ENCODE measurements around the gene DGKK.

Gene DGKK

DNA sequence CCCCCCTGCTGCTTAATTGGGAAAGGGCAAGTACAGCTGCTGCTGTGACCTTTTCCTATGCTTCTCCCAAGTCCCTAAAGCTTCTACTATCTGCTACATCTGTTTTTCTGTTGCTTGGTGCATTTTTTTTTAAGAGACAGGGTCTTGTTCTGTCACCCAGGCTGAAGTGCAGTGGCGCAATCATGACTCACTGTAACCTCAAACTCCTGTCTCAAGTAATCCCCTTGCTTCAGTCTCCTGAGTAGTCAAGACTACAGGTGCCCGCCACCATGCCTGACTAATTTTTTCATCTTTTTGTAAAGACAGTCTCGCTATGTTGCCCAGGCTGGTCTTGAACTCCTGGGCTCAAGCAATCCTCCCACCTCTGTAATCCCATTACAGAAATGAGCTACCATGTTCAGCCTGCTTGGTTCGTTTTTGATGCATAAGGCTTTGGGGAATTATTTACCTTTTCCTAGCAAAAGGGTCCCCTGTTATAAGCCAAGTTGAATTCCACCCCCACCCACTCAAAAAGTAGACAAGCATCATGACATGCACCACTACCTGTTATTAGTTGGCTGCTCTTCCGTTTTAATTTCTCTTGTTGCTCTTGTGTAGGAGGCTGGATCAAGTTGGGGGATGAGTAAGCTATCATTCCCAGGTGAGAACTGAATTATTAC, 39.6 kb downstream of the DGKK start:
- H3K4me3 ChIP-seq (ENCODE audit: low read depth, low read length): no peak overlapping the region
- DNase-seq (ENCODE audit: low read depth): no peak
- TF ChIP-seq, protein P1, sequence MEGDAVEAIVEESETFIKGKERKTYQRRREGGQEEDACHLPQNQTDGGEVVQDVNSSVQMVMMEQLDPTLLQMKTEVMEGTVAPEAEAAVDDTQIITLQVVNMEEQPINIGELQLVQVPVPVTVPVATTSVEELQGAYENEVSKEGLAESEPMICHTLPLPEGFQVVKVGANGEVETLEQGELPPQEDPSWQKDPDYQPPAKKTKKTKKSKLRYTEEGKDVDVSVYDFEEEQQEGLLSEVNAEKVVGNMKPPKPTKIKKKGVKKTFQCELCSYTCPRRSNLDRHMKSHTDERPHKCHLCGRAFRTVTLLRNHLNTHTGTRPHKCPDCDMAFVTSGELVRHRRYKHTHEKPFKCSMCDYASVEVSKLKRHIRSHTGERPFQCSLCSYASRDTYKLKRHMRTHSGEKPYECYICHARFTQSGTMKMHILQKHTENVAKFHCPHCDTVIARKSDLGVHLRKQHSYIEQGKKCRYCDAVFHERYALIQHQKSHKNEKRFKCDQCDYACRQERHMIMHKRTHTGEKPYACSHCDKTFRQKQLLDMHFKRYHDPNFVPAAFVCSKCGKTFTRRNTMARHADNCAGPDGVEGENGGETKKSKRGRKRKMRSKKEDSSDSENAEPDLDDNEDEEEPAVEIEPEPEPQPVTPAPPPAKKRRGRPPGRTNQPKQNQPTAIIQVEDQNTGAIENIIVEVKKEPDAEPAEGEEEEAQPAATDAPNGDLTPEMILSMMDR (IDR thresholded peaks at IDR 0.05; ENCODE audit: low read depth, low read length, missing control alignments): no peak

DNA sequence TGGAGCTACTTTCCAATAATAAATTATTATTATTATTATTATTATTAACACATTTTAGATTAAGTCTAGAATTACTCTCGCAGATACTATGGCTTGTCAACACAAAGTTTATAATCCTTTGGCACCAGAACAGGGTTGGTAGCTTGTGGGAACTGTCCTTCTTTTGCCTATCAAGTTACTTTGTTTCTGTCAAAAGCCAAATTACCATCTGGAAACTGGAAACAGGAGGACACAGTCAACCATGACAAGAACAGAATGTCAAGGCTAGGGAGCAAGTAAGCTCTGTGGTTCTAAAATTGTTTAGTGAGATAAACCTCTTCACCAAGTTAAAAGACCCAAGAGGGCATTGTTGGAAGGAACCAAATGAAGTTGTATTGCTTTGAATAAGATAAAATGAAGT, 42.5 kb downstream of the DGKK start:
- no peak overlapping the region for H3K4me3 ChIP-seq (ENCODE audit: low read depth, low read length)
- TF ChIP-seq, protein P1 (IDR thresholded peaks at IDR 0.05; ENCODE audit: low read depth, low read length, missing control alignments): no peak
- DNase-seq (ENCODE audit: low read depth): no peak

DNA sequence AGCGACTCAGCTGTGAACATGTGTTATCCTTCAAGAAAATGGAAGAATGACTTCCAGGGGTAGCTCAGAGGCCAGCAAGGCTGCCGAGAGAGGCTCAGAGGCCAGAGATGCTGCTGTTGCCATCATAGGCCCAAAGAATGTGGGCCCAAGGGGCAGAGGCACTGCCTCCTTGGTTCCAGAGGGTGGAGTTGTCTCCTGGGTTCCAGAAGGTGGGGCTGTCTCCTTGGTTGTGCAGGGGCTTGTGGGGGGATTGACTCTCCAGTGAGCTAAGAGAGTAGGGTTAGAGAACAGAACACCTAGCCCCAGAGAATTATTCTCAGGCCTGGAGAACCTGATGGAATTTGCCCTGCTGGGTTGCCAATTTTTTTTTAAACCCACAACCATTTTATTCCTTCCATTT, 62.6 kb downstream of the DGKK start:
- no peak for DNase-seq (ENCODE audit: low read depth)
- no peak overlapping the region for H3K4me3 ChIP-seq (ENCODE audit: low read depth, low read length)
- TF ChIP-seq, protein P1 (IDR thresholded peaks at IDR 0.05; ENCODE audit: low read depth, low read length, missing control alignments): no peak

DNA sequence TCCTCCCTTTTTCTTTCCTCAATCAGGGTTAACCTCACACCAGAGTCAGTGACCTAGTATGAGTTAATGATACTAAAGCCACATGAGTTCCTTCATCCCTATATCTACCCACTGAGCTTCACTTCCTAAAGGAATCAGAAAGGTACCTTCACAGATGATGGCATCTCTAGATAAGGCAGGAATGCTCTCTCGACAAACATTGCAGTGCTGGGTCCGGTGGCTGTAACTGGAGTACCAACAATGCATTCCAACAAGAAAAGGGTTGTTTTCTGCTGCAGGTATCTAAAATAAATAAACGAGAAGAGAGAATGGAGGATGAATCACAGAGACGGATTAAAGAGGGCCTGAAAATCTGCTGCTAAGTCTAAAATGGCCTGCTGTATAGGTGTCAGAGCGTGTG, 66.7 kb downstream of the DGKK start:
- no peak for DNase-seq (ENCODE audit: low read depth)
- TF ChIP-seq, protein P1 (IDR thresholded peaks at IDR 0.05; ENCODE audit: low read depth, low read length, missing control alignments): no peak
- no peak overlapping the region for H3K4me3 ChIP-seq (ENCODE audit: low read depth, low read length)

DNA sequence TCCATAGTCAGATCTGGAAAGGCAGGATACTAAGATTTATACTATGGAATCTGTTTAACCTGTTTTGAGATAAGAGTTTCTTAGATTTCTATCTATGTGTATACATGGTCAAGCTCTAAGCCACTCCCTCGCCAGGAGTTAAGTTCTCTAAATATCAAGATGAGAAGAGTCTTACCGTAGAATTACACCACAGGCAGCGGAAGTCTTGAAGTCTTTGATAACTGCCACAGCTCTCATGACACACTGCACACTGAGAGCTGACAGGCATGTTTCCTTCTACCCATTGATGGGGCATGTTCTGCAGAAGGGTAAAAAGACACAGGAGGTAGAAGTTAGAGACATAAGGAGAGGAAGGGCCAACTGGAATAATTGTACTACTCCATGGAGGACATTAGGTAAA, 67.7 kb downstream of the DGKK start:
- TF ChIP-seq, protein P1 (IDR thresholded peaks at IDR 0.05; ENCODE audit: low read depth, low read length, missing control alignments): no peak
- no peak overlapping the region for H3K4me3 ChIP-seq (ENCODE audit: low read depth, low read length)
- DNase-seq (ENCODE audit: low read depth): no peak

DNA sequence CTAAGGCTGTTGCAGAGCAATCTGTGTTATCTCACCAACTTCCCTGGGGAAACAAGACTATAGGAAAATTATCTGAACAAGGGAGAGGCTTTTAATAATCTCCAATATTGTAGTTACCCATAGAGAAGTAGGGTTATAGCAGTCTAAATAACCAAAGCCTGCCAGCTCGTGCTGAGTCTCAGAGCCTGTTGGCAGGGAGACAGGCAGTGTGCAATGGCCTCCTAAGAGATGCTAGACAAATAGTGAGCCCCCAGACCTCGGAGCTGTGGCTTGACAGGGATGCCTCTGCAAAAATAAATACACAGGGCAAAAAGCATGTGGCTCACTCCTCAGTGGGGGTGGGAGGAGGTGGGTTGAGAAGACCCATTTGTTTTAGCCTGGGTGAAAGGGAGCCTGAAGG, 76.7 kb downstream of the DGKK start:
- TF ChIP-seq, protein P1 (IDR thresholded peaks at IDR 0.05; ENCODE audit: low read depth, low read length, missing control alignments): no peak
- no peak overlapping the region for H3K4me3 ChIP-seq (ENCODE audit: low read depth, low read length)
- no peak for DNase-seq (ENCODE audit: low read depth)

DNA sequence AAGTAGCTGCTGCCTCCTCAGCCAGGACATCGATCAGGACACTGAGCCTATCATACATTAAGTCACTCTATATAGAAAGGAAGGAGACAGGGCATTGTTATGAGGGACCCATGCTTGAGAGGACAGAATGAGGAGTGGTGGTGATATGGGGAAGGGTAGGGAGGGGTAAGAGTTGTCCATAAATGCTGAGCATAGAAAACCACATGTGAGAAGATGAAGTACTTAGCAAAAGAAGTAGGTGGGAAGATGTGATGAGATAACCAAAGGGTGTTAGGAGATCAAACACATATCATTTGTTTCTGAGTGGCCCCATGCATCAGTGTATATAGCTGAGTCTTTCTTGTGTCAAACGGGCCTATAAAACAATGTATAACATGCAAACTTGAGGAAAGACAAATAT, 84.1 kb downstream of the DGKK start:
- TF ChIP-seq, protein P1 (IDR thresholded peaks at IDR 0.05; ENCODE audit: low read depth, low read length, missing control alignments): no peak
- no peak for DNase-seq (ENCODE audit: low read depth)
- H3K4me3 ChIP-seq (ENCODE audit: low read depth, low read length): no peak overlapping the region
